ENCODE data around the gene ZNF212. TPM values are rescaled to one million over a fixed set of nuclear protein-coding genes. Genes with fewer than 3 reads are reported as not detected.

Gene ZNF212
- total and polyA plus RNA-seq, 9 of the 15 experiments (the other 6 are each of a cell fraction or from before 2014, with no cell fraction given), result 1.8 to 21.4 (median 7.2) TPM

GRCh38 chr7:149253665-149254064 lies 14.2 kb downstream of the ZNF212 start:
- Histone ChIP-seq H3K4me3 (no peak overlapping the region), H2AFZ (ENCODE audit: low read depth, low read length) (no peak overlapping the region), H3K9ac (ENCODE audit: insufficient read depth in 1 of 2, low read depth in 2 of 2, low read length in 2 of 2) (peak overlapping the region in 1 of 2 experiments; percentile 37; a peak in 1 of 4 replicates), H3K9me3 (replicated peaks; ENCODE audit: control insufficient read depth, insufficient read depth, low read depth, low read length) (no peaks in the 10 kb centered on the region), H3K27ac (ENCODE audit: extremely low read depth, low read depth, low read length) (no peak overlapping the region), H3K36me3 (ENCODE audit: control insufficient read depth, insufficient read depth, low read length) (peaks cover 50% of the 10 kb centered on the region), H3K9me1 (ENCODE audit: control insufficient read depth, insufficient read depth, low read length) (no peaks in the 10 kb centered on the region), H4K20me1 (replicated peaks; ENCODE audit: control insufficient read depth, insufficient read depth, low read length) (no peaks in the 10 kb centered on the region), H3K27me3 (ENCODE audit: control insufficient read depth in 2 of 2, insufficient read depth in 2 of 2, low read length in 2 of 2) (no peaks in the 10 kb centered on the region), H3K79me2 (ENCODE audit: control insufficient read depth, insufficient read depth, low read length) (no peaks in the 10 kb centered on the region), H3K4me2 (ENCODE audit: insufficient read depth, low read length) (no peak overlapping the region), H3K4me1 (replicated peaks in 1 of 2; ENCODE audit: control insufficient read depth in 2 of 2, insufficient read depth in 2 of 2, low read length in 2 of 2) (no peaks in the 10 kb centered on the region)
- in situ Hi-C loops (cut with MboI) (no loop called here), intact Hi-C loops (cut with micrococcal nuclease) (no loop called here)
- ATAC-seq (no peak), FAIRE-seq (no peak), DNase-seq (ENCODE audit: extremely low read depth in 1 of 4, low spot score in 3 of 4) (no peak)
- WGBS (ENCODE audit: insufficient coverage, low coverage, missing lambda C conversion rate), result 92% methylated on average over 7 of the region's 7 CpGs
- TF ChIP-seq NCOR1 (IDR thresholded peaks at IDR 0.05) (no peak), E2F5 (CRISPR knock-in tag; IDR thresholded peaks at IDR 0.05) (0 out of 2 replicates have a peak, but pooled peaks have one; percentile 37), ZNF311 (CRISPR knock-in tag; IDR thresholded peaks at IDR 0.05) (no peak), GABPB2 (CRISPR knock-in tag; conservative IDR thresholded peaks at IDR 0.05) (no peak), ZBTB43 (CRISPR knock-in tag; IDR thresholded peaks at IDR 0.05) (no peak), SP1 (CRISPR knock-in tag; IDR thresholded peaks at IDR 0.05) (no peak), NFYB (IDR thresholded peaks at IDR 0.05; ENCODE audit: extremely low read depth, insufficient read length) (no peak), NR4A1 (CRISPR knock-in tag; IDR thresholded peaks at IDR 0.05) (no peak), NR4A1 (tag; IDR thresholded peaks at IDR 0.05) (no peak)
- CTCF ChIA-PET (ENCODE audit: low intra/inter-chr PET ratio), result no interaction called here
- BruUV-seq (replicated peaks), result no TSS peak
- POLR2A ChIA-PET, result interaction anchor here (0.6 to 2.1 kb wide), 3 partner anchors 11 to 58 kb away, joined by 3 to 6 read pairs (median 3); no protein-coding TSS in a partner anchor

Measured in K562 (cell line).